Naive thymus-derived CD4-positive, alpha-beta T cell (primary cell): ENCODE data around the gene MRPL10. TPM values are rescaled to one million over a fixed set of nuclear protein-coding genes. Genes with fewer than 3 reads are reported as not detected.

Source experiments
- ATAC-seq: fragments of 150-1000 bp; cut with Tn5 transposase; 2 replicates; pipeline ENCODE4 v1.10.0; 2021; ENCODE audit warnings: mild to moderate bottlenecking, moderate library complexity
- CTCF ChIA-PET: fragments of 350-600 bp; sonication (Branson Sonifier 250); formaldehyde crosslinking; loops from one replicate; lab custom pipeline; 2021; ENCODE audit warnings: antibody characterized with exemption; lab: Charles Lee
- POLR2A ChIA-PET: fragments of 350-600 bp; sonication (Branson Sonifier 250); formaldehyde crosslinking; loops from one replicate; lab custom pipeline; 2021; ENCODE audit warnings: antibody characterized with exemption, inconsistent platforms; lab: Charles Lee
- DNase-seq, 9 donors: peaks; one replicate each; pipeline versions ENCODE4 v3.0.0 to v3.0.0-alpha.2; 2020 to 2022; ENCODE audit warnings: mixed read lengths in 1 of 9
- H3K27ac ChIP-seq: one replicate; pipeline ENCODE4 v1.7.0; 2013; ENCODE audit warnings: mild to moderate bottlenecking, low read depth, low read length, moderate library complexity
- H3K27me3 ChIP-seq, 2 donors: one replicate each; pipeline ENCODE4 v1.7.0; 2013; ENCODE audit warnings: low read length in 2 of 2, mild to moderate bottlenecking in 2 of 2, moderate library complexity in 2 of 2; ENCODE audit not compliant: control insufficient read depth in 2 of 2, insufficient read depth in 2 of 2
- H3K36me3 ChIP-seq, 3 experiments: 1 replicate in 2 of 3; 2 replicates in 1 of 3; pipeline ENCODE4 v1.7.0; 2013; ENCODE audit warnings: low read length in 3 of 3, mild to moderate bottlenecking in 3 of 3, moderate library complexity in 1 of 3; ENCODE audit not compliant: insufficient read depth in 3 of 3, control insufficient read depth in 2 of 3
- H3K4me1 ChIP-seq, 2 donors: one replicate each; pipeline ENCODE4 v1.7.0; 2013; ENCODE audit warnings: low read length in 2 of 2, mild to moderate bottlenecking in 2 of 2, moderate library complexity in 1 of 2; ENCODE audit not compliant: control insufficient read depth in 2 of 2, insufficient read depth in 2 of 2
- H3K4me3 ChIP-seq: 2 replicates; pipeline ENCODE4 v1.7.0; 2013; ENCODE audit warnings: mild to moderate bottlenecking, low read length
- H3K9me3 ChIP-seq, 3 experiments: 1 replicate in 2 of 3; 2 replicates in 1 of 3; pipeline ENCODE4 v1.7.0; 2013; ENCODE audit warnings: low read length in 3 of 3; ENCODE audit not compliant: control insufficient read depth in 2 of 3
- H3K27ac Mint-ChIP-seq, 9 donors: one replicate each; pipeline ENCODE4 v1.8.0; 2020 to 2022; ENCODE audit warnings: mixed read lengths in 9 of 9, mild to moderate bottlenecking in 8 of 9, moderate library complexity in 5 of 9, inconsistent platforms in 2 of 9
- H3K27me3 Mint-ChIP-seq, 5 donors: one replicate each; pipeline ENCODE4 v1.8.0; 2021 to 2022; ENCODE audit warnings: mixed read lengths in 5 of 5, mild to moderate bottlenecking in 1 of 5
- H3K36me3 Mint-ChIP-seq, 5 donors: one replicate each; pipeline ENCODE4 v1.8.0; 2020 to 2022; ENCODE audit warnings: mixed read lengths in 5 of 5, mild to moderate bottlenecking in 3 of 5, inconsistent platforms in 1 of 5
- H3K4me1 Mint-ChIP-seq, 7 donors: one replicate each; pipeline ENCODE4 v1.8.0; 2020 to 2022; ENCODE audit warnings: mixed read lengths in 7 of 7, mild to moderate bottlenecking in 3 of 7, inconsistent platforms in 1 of 7
- H3K4me3 Mint-ChIP-seq, 10 donors: one replicate each; pipeline ENCODE4 v1.8.0; 2020 to 2022; ENCODE audit warnings: mild to moderate bottlenecking in 10 of 10, mixed read lengths in 10 of 10, moderate library complexity in 6 of 10, inconsistent platforms in 2 of 10
- H3K9me3 Mint-ChIP-seq, 11 donors: one replicate each; pipeline ENCODE4 v1.8.0; 2020 to 2022; ENCODE audit warnings: mixed read lengths in 11 of 11, mild to moderate bottlenecking in 4 of 11, inconsistent platforms in 1 of 11, moderate library complexity in 1 of 11
- intact Hi-C, 2 donors: fragments of 100-400 bp; cut with micrococcal nuclease; formaldehyde crosslinking; loops; one replicate each; pipeline ENCODE4 v1.15.1; 2023
- polyA plus RNA-seq, 2 donors: library from polyadenylated mRNA; unstranded; fragments of 300-500 nt; fragmentation: Illumina TruSeq; gene quantifications; one replicate each; pipeline ENCODE4 v1.2.3, GENCODE V29; 2021
- total RNA-seq, 6 experiments: library from RNA in 5 of 6; stranded (reverse) in 5 of 6; gene quantifications; 1 replicate in 5 of 6; 2 replicates in 1 of 6; pipeline ENCODE4 v1.2.3 and lab custom pipeline; 2021 to 2026

Gene MRPL10
- total and polyA plus RNA-seq, 7 experiments from 2014 or later: 33.6 to 51.2 (median 36.5) TPM

- ATAC-seq: no peak
- POLR2A ChIA-PET: no interaction called here
These were observed 44.0 kb upstream of the MRPL10 start for GRCh38 chr17:47875011-47875985.

GRCh38 chr17:47873200-47874090 is 42.1 kb upstream of the MRPL10 start:
- Histone ChIP-seq H3K9me3 (no peaks in the 10 kb centered on the region), H3K4me3 (no peak overlapping the region), H3K4me1 (no peaks in the 10 kb centered on the region), H3K36me3 (no peaks in the 10 kb centered on the region), H3K27me3 (no peaks in the 10 kb centered on the region), H3K27ac (no peak overlapping the region)
- no peak overlapping the region for H3K4me3 Mint-ChIP-seq
- ATAC-seq: no peak
- H3K4me1 Mint-ChIP-seq: peaks cover 0 to 9% (median 0%) of the 10 kb centered on the region in 7 donors
- intact Hi-C loops: no loop called here
- peaks cover 47 to 76% (median 47%) of the 10 kb centered on the region in 5 donors for H3K27me3 Mint-ChIP-seq
- H3K36me3 Mint-ChIP-seq: peaks cover 0 to 4% (median 0%) of the 10 kb centered on the region in 5 donors
- CTCF ChIA-PET: interaction anchor here (1.0 kb wide), 1 partner anchor 17 kb away, joined by 3 read pairs; no protein-coding TSS in a partner anchor
- POLR2A ChIA-PET: no interaction called here
- no peaks in the 10 kb centered on the region for H3K9me3 Mint-ChIP-seq
- DNase-seq: no peak
- H3K27ac Mint-ChIP-seq: no peak overlapping the region

More at GRCh38 chr17:47875011-47875985, 44.0 kb upstream of the MRPL10 start:
- Histone ChIP-seq H3K36me3 (no peaks in the 10 kb centered on the region), H3K4me3 (no peak overlapping the region), H3K9me3 (no peaks in the 10 kb centered on the region), H3K27ac (no peak overlapping the region), H3K27me3 (no peaks in the 10 kb centered on the region), H3K4me1 (no peaks in the 10 kb centered on the region)
- H3K36me3 Mint-ChIP-seq: peaks cover 0 to 4% (median 0%) of the 10 kb centered on the region in 5 donors
- H3K4me3 Mint-ChIP-seq: no peak overlapping the region
- H3K27me3 Mint-ChIP-seq: peaks cover 37 to 68% (median 43%) of the 10 kb centered on the region in 5 donors
- no peaks in the 10 kb centered on the region for H3K9me3 Mint-ChIP-seq
- peak overlapping the region in 1 of 9 donors; percentile 67 for H3K27ac Mint-ChIP-seq
- intact Hi-C loops: no loop called here
- H3K4me1 Mint-ChIP-seq: peaks cover 0 to 9% (median 4%) of the 10 kb centered on the region in 7 donors
- CTCF ChIA-PET: no interaction called here
- DNase-seq: no peak

- Mint-ChIP-seq H3K4me1 (peaks cover 0 to 8% (median 0%) of the 10 kb centered on the region in 7 donors), H3K4me3 (no peak overlapping the region), H3K27ac (no peak overlapping the region), H3K36me3 (peaks cover 0 to 4% (median 0%) of the 10 kb centered on the region in 5 donors), H3K9me3 (no peaks in the 10 kb centered on the region), H3K27me3 (peaks cover 42 to 77% (median 47%) of the 10 kb centered on the region in 5 donors)
- Histone ChIP-seq H3K4me1 (no peaks in the 10 kb centered on the region), H3K27ac (no peak overlapping the region), H3K9me3 (no peaks in the 10 kb centered on the region), H3K27me3 (no peaks in the 10 kb centered on the region), H3K4me3 (no peak overlapping the region), H3K36me3 (no peaks in the 10 kb centered on the region)
- POLR2A ChIA-PET: interaction anchor here (0.5 kb wide), 1 partner anchor 194 kb away, joined by 3 read pairs; no protein-coding TSS in a partner anchor
- CTCF ChIA-PET: interaction anchor here (1.0 kb wide), 1 partner anchor 17 kb away, joined by 3 read pairs; no protein-coding TSS in a partner anchor
- ATAC-seq: no peak
- intact Hi-C loops: no loop called here
- no peak for DNase-seq
These were observed 41.4 kb upstream of the MRPL10 start for GRCh38 chr17:47872651-47873161.

- Histone ChIP-seq H3K4me3 (no peak overlapping the region), H3K36me3 (no peaks in the 10 kb centered on the region), H3K9me3 (no peaks in the 10 kb centered on the region), H3K4me1 (no peaks in the 10 kb centered on the region), H3K27me3 (no peaks in the 10 kb centered on the region), H3K27ac (no peak overlapping the region)
- no peak for DNase-seq
- peaks cover 0 to 8% (median 0%) of the 10 kb centered on the region in 7 donors for H3K4me1 Mint-ChIP-seq
- no peaks in the 10 kb centered on the region for H3K9me3 Mint-ChIP-seq
- no peak for ATAC-seq
- H3K36me3 Mint-ChIP-seq: peaks cover 0 to 4% (median 0%) of the 10 kb centered on the region in 5 donors
- ChIA-PET CTCF (interaction anchor here (1.0 kb wide), 1 partner anchor 16 kb away, joined by 3 read pairs; no protein-coding TSS in a partner anchor), POLR2A (interaction anchor here (0.5 kb wide), 1 partner anchor 195 kb away, joined by 3 read pairs; no protein-coding TSS in a partner anchor)
- no peak overlapping the region for H3K27ac Mint-ChIP-seq
- no peak overlapping the region for H3K4me3 Mint-ChIP-seq
- intact Hi-C loops: no loop called here
- peaks cover 42 to 73% (median 47%) of the 10 kb centered on the region in 5 donors for H3K27me3 Mint-ChIP-seq
These were observed 40.8 kb upstream of the MRPL10 start for GRCh38 chr17:47872019-47872650.

- intact Hi-C loops: no loop called here
- Mint-ChIP-seq H3K27me3 (peaks cover 42 to 73% (median 47%) of the 10 kb centered on the region in 5 donors), H3K4me1 (peaks cover 0 to 8% (median 0%) of the 10 kb centered on the region in 7 donors), H3K36me3 (peaks cover 0 to 4% (median 0%) of the 10 kb centered on the region in 5 donors), H3K9me3 (no peaks in the 10 kb centered on the region), H3K4me3 (no peak overlapping the region), H3K27ac (no peak overlapping the region)
- no peaks in the 10 kb centered on the region for H3K4me1 ChIP-seq
- no peaks in the 10 kb centered on the region for H3K36me3 ChIP-seq
- H3K4me3 ChIP-seq: no peak overlapping the region
- no peaks in the 10 kb centered on the region for H3K27me3 ChIP-seq
- H3K9me3 ChIP-seq: no peaks in the 10 kb centered on the region
- ATAC-seq (no peak), DNase-seq (no peak)
- ChIA-PET POLR2A (no interaction called here), CTCF (no interaction called here)
- no peak overlapping the region for H3K27ac ChIP-seq
These were observed 39.7 kb upstream of the MRPL10 start for GRCh38 chr17:47871048-47871447.
